Left lung (tissue), 10 donors: Measurements from ENCODE around the gene TBXAS1. TPM values are rescaled to one million over a fixed set of nuclear protein-coding genes. Genes with fewer than 3 reads are reported as not detected.

Source experiments
- ATAC-seq: fragments of 200-7000 bp; cut with Tn5 transposase; one replicate; pipeline ENCODE4 v1.9.1; 2020; ENCODE audit warnings: moderate library complexity
- DNase-seq, 4 donors: peaks; one replicate each; pipeline ENCODE4 v3.0.0-alpha.2; 2013 to 2020
- H3K27ac ChIP-seq, 2 donors: fragments of 200-600 bp; sonication (generic) in 1 of 2; one replicate each; pipeline versions ENCODE4 v1.5.0 to v1.8.0; 2020 to 2021
- H3K27me3 ChIP-seq, 2 donors: fragments of 200-600 bp; sonication (generic) in 1 of 2; one replicate each; pipeline versions ENCODE4 v1.5.0 to v1.8.0; 2020 to 2021
- H3K36me3 ChIP-seq, 2 donors: fragments of 200-600 bp; sonication (generic) in 1 of 2; one replicate each; pipeline versions ENCODE4 v1.5.0 to v1.8.0; 2020 to 2021
- H3K4me1 ChIP-seq, 2 donors: fragments of 200-600 bp; one replicate each; pipeline ENCODE4 v1.8.0; 2021
- H3K4me3 ChIP-seq, 2 donors: fragments of 200-600 bp; sonication (generic) in 1 of 2; one replicate each; pipeline versions ENCODE4 v1.5.0 to v1.8.0; 2020 to 2021; ENCODE audit warnings: mild to moderate bottlenecking in 1 of 2
- H3K9me3 ChIP-seq, 2 donors: fragments of 200-600 bp; sonication (generic) in 1 of 2; one replicate each; pipeline versions ENCODE4 v1.5.0 to v1.8.0; 2020 to 2021
- intact Hi-C, 2 donors: fragments of 100-400 bp; cut with DNase I; formaldehyde crosslinking; loops; one replicate each; pipeline versions ENCODE4 v1.11.2 to v1.14.2; 2022
- polyA plus RNA-seq, 6 donors: library from polyadenylated mRNA; unstranded; fragments of 120-200 nt; gene quantifications; one replicate each; pipeline ENCODE4 v1.2.1, GENCODE V29; 2013; ENCODE audit not compliant: insufficient read length in 6 of 6
- total RNA-seq, 2 donors: library from RNA; stranded (reverse); fragmentation: NEBNext Ultra II Directional; extraction: Animal tissue kit (Norgen Biotek cat#: 25700); gene quantifications; one replicate each; pipeline ENCODE4 v1.2.1, GENCODE V29; 2021
- TF ChIP-seq, protein P1 (sequence below), 2 donors: fragments of 200-600 bp; sonication (generic) in 1 of 2; IDR thresholded peaks; one replicate each; pipeline versions ENCODE4 v1.5.0 to v1.8.0; 2021; ENCODE audit warnings: antibody characterized with exemption in 2 of 2
- donor health status: DM: no; HTN: yes; CAD: no.
- donor health status: DM: no; HTN: no; CAD: no.

TBXAS1 gene
- total and polyA plus RNA-seq, 8 donors = 8.2 to 103 (median 9.6) TPM

DNA sequence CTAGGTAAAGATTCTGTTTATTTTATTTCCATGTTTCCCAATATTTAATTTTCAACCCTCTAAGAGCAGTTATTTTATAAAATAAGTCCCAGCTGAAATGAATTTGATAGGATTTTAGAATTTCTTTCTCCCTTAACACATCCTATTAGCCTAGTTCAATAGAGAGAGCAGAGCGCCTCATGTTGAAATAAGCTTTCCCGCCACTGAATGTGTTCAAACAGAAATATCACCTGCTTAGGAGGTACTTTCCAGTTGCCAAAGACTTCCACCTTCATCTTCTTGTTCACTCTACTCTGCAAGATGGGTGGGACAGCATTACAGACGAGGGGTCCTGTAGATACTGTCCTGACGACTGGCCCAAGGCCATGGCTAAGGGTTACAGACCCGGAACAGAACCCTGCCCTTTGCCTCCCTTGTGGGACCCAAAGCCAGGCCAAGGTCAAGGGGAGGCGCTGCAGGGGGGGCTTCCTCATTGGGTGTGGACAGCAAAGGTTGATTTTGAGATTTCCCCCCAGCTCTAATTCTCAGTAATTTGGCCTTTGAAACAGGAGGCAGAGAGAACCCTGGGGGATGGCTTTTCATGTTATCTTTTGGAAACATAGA lies 171.7 kb downstream of the TBXAS1 start:
- ATAC-seq = no peak
- no peak overlapping the region for H3K4me3 ChIP-seq
- TF ChIP-seq, protein P1, sequence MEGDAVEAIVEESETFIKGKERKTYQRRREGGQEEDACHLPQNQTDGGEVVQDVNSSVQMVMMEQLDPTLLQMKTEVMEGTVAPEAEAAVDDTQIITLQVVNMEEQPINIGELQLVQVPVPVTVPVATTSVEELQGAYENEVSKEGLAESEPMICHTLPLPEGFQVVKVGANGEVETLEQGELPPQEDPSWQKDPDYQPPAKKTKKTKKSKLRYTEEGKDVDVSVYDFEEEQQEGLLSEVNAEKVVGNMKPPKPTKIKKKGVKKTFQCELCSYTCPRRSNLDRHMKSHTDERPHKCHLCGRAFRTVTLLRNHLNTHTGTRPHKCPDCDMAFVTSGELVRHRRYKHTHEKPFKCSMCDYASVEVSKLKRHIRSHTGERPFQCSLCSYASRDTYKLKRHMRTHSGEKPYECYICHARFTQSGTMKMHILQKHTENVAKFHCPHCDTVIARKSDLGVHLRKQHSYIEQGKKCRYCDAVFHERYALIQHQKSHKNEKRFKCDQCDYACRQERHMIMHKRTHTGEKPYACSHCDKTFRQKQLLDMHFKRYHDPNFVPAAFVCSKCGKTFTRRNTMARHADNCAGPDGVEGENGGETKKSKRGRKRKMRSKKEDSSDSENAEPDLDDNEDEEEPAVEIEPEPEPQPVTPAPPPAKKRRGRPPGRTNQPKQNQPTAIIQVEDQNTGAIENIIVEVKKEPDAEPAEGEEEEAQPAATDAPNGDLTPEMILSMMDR (IDR thresholded peaks at IDR 0.05) = no peak
- no peaks in the 10 kb centered on the region for H3K9me3 ChIP-seq
- H3K27me3 ChIP-seq = no peaks in the 10 kb centered on the region
- H3K4me1 ChIP-seq = no peaks in the 10 kb centered on the region
- H3K27ac ChIP-seq = no peak overlapping the region
- H3K36me3 ChIP-seq = no peaks in the 10 kb centered on the region
- no peak for DNase-seq
- intact Hi-C loops = loop anchor here (5.0 to 10.0 kb wide), 3 partner anchors 223 to 386 kb away; partner anchors contain the start of gene HIPK2 (in 2 of the 2)

DNA sequence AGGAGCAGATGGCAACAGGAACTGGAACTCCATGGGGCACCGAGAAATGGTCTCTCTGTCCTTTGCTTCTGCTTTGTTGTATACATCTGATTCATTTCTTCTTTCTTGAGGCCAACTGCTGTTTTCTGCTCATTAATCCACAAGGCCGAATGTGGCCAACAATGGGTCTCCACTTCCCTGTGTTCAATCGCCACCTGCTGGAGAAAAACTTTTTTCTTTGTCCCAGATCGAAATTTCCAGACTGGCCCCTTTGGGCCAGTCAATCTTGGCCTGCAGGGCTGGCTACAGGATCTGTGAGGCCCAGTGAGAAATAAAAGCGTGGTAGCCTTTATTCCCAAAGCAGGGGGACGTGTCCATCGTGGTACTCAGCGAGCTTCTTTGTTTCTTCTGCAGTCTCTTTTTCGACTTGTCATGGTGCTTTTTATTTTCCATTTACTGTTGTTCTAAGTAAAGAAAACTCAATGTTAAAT lies 174.9 kb downstream of the TBXAS1 start:
- intact Hi-C loops = loop anchor here (5.0 to 10.0 kb wide), 3 partner anchors 227 to 389 kb away; partner anchors contain the start of gene HIPK2 (in 2 of the 2)
- TF ChIP-seq, protein P1 (IDR thresholded peaks at IDR 0.05) = peak; percentile 25 to 31
- Histone ChIP-seq H3K36me3 (peaks cover 0 to 12% of the 10 kb centered on the region in 2 donors), H3K27ac (no peak overlapping the region), H3K4me3 (no peak overlapping the region), H3K27me3 (no peaks in the 10 kb centered on the region), H3K9me3 (no peaks in the 10 kb centered on the region), H3K4me1 (no peaks in the 10 kb centered on the region)
- DNase-seq (peak in 1 of 4 donors; percentile 53), ATAC-seq (peak; percentile 50)

- intact Hi-C loops = loop anchor here (5.0 to 10.0 kb wide), 3 partner anchors 227 to 390 kb away; partner anchors contain the start of gene HIPK2 (in 2 of the 2)
- DNase-seq (no peak), ATAC-seq (no peak)
- Histone ChIP-seq H3K4me3 (no peak overlapping the region), H3K9me3 (no peaks in the 10 kb centered on the region), H3K4me1 (no peaks in the 10 kb centered on the region), H3K27ac (no peak overlapping the region), H3K27me3 (no peaks in the 10 kb centered on the region), H3K36me3 (peaks cover 0 to 16% of the 10 kb centered on the region in 2 donors)
- TF ChIP-seq, protein P1 (IDR thresholded peaks at IDR 0.05) = no peak
Measured at GRCh38 chr7:140004672-140005071, 175.6 kb downstream of the TBXAS1 start.

GRCh38 chr7:140005341-140005740 lies 176.3 kb downstream of the TBXAS1 start:
- intact Hi-C loops = loop anchor here (10.0 kb wide), 2 partner anchors 231 to 391 kb away; partner anchors contain the start of gene HIPK2 (in 1 of the 2)
- peaks cover 0 to 16% of the 10 kb centered on the region in 2 donors for H3K36me3 ChIP-seq
- DNase-seq (no peak), ATAC-seq (no peak)
- no peaks in the 10 kb centered on the region for H3K27me3 ChIP-seq
- no peaks in the 10 kb centered on the region for H3K4me1 ChIP-seq
- H3K4me3 ChIP-seq = no peak overlapping the region
- H3K27ac ChIP-seq = no peak overlapping the region
- TF ChIP-seq, protein P1 (IDR thresholded peaks at IDR 0.05) = no peak
- no peaks in the 10 kb centered on the region for H3K9me3 ChIP-seq

- no peak overlapping the region for H3K4me3 ChIP-seq
- no peak for DNase-seq
- peak; percentile 46 for ATAC-seq
- peaks cover 0 to 16% of the 10 kb centered on the region in 2 donors for H3K36me3 ChIP-seq
- no peaks in the 10 kb centered on the region for H3K9me3 ChIP-seq
- intact Hi-C loops = loop anchor here (10.0 kb wide), 2 partner anchors 231 to 391 kb away; partner anchors contain the start of gene HIPK2 (in 1 of the 2)
- H3K27ac ChIP-seq = no peak overlapping the region
- H3K27me3 ChIP-seq = no peaks in the 10 kb centered on the region
- TF ChIP-seq, protein P1 (IDR thresholded peaks at IDR 0.05) = no peak
- no peaks in the 10 kb centered on the region for H3K4me1 ChIP-seq
Measured at GRCh38 chr7:140005754-140006503, 176.9 kb downstream of the TBXAS1 start.
